Testis (tissue), 3 donors: Measurements from ENCODE around the gene PPIL6. TPM values are rescaled to one million over a fixed set of nuclear protein-coding genes. Genes with fewer than 3 reads are reported as not detected.

Experiments
- DNase-seq: peaks from one replicate; pipeline ENCODE4 v3.0.0-alpha.2; 2019
- H3K27ac ChIP-seq, 2 donors: fragments of 200-600 bp; sonication (generic); one replicate each; pipeline ENCODE4 v1.5.1; 2019
- H3K27me3 ChIP-seq: fragments of 200-600 bp; sonication (generic); one replicate; pipeline ENCODE4 v1.5.1; 2019
- H3K36me3 ChIP-seq: fragments of 200-600 bp; sonication (generic); one replicate; pipeline ENCODE4 v1.5.1; 2017; ENCODE audit warnings: low read depth; ENCODE audit errors: missing control alignments
- H3K4me1 ChIP-seq: fragments of 200-600 bp; sonication (generic); one replicate; pipeline ENCODE4 v1.5.1; 2019
- H3K4me3 ChIP-seq, 2 donors: fragments of 200-600 bp; sonication (generic); one replicate each; pipeline ENCODE4 v1.5.1; 2017 to 2019
- H3K9me3 ChIP-seq: fragments of 200-600 bp; sonication (generic); one replicate; pipeline ENCODE4 v1.5.1; 2017
- CTCF ChIP-seq, 3 experiments: fragments of 450-650 bp in 2 of 3; fragments of 200-600 bp in 1 of 3; sonication (generic) in 1 of 3; IDR thresholded peaks; one replicate each; pipeline ENCODE4 v1.5.1; 2016 to 2019; ENCODE audit warnings: antibody characterized with exemption in 3 of 3, mild to moderate bottlenecking in 2 of 3, moderate library complexity in 1 of 3
- POLR2A ChIP-seq: fragments of 450-650 bp; IDR thresholded peaks from one replicate; pipeline ENCODE4 v1.6.1; 2017; ENCODE audit warnings: antibody characterized with exemption, mild to moderate bottlenecking, moderate library complexity
- WGBS, 2 donors: methylation state at CpG; one replicate each; pipeline ENCODE4 v1.1.5; 2018; 5-methylcytosine and 5-hydroxymethylcytosine counted together
- intact Hi-C: fragments of 100-400 bp; cut with DNase I; formaldehyde crosslinking; loops from one replicate; pipeline ENCODE4 v1.15.1; 2023; ENCODE audit warnings: low total_unique reads
- polyA plus RNA-seq: library from polyadenylated mRNA; stranded (reverse); fragments of 350-450 nt; fragmentation: Illumina TruSeq; extraction: RNeasy Lipid Tissue Mini Kit (QIAGEN cat#74804); gene quantifications from one replicate; pipeline ENCODE4 v1.2.3, GENCODE V29; 2014; ENCODE audit warnings: low read depth, low replicate concordance; ENCODE audit not compliant: insufficient read depth
- total RNA-seq, 2 donors: library from RNA; depleted of rRNA; stranded (reverse); fragments of >200 nt; gene quantifications; one replicate each; pipeline ENCODE4 v1.2.3, GENCODE V29; 2016

PPIL6 gene
- total and polyA plus RNA-seq, 3 donors from 2014 or later: 15.2 to 54.6 (median 26.7) TPM

- DNase-seq: no peak
- Histone ChIP-seq H3K9me3 (no peaks in the 10 kb centered on the region), H3K4me1 (peaks cover 13% of the 10 kb centered on the region), H3K4me3 (no peak overlapping the region), H3K27me3 (no peaks in the 10 kb centered on the region), H3K36me3 (no peaks in the 10 kb centered on the region), H3K27ac (no peak overlapping the region)
- WGBS, 2 donors: 88 to 92% methylated on average over 2 of the region's 2 CpGs
- TF ChIP-seq POLR2A: no peak
- TF ChIP-seq CTCF (IDR thresholded peaks at IDR 0.05): no peak
- intact Hi-C loops: no loop called here
These were observed 46.5 kb downstream of the PPIL6 start for GRCh38 chr6:109393886-109394281.

- H3K36me3 ChIP-seq: no peaks in the 10 kb centered on the region
- H3K4me3 ChIP-seq: no peak overlapping the region
- no peaks in the 10 kb centered on the region for H3K27me3 ChIP-seq
- no peaks in the 10 kb centered on the region for H3K9me3 ChIP-seq
- peaks cover 13% of the 10 kb centered on the region for H3K4me1 ChIP-seq
- intact Hi-C loops: no loop called here
- no peak for DNase-seq
- H3K27ac ChIP-seq: no peak overlapping the region
- whole genome bisulfite sequencing, 2 donors: 86 to 94% methylated on average over 5 of the region's 5 CpGs
- no peak for TF ChIP-seq POLR2A
- TF ChIP-seq CTCF (IDR thresholded peaks at IDR 0.05): no peak
These were observed 47.1 kb downstream of the PPIL6 start for GRCh38 chr6:109393157-109393885.

- TF ChIP-seq CTCF (IDR thresholded peaks at IDR 0.05) (no peak), POLR2A (no peak)
- no peak for DNase-seq
- intact Hi-C loops: loop anchor here (10.0 kb wide), 1 partner anchor 205 kb away; no protein-coding TSS in a partner anchor
- peaks cover 17% of the 10 kb centered on the region for H3K4me1 ChIP-seq
- H3K4me3 ChIP-seq: no peak overlapping the region
- H3K27me3 ChIP-seq: no peaks in the 10 kb centered on the region
- H3K27ac ChIP-seq: no peak overlapping the region
- 66 to 71% methylated on average over 5 to 6 of the region's 6 CpGs for WGBS, 2 donors
- no peaks in the 10 kb centered on the region for H3K9me3 ChIP-seq
- H3K36me3 ChIP-seq: no peaks in the 10 kb centered on the region
These were observed 50.7 kb downstream of the PPIL6 start for GRCh38 chr6:109389650-109390274.

- H3K27ac ChIP-seq: no peak overlapping the region
- TF ChIP-seq CTCF (IDR thresholded peaks at IDR 0.05) (no peak), POLR2A (no peak)
- H3K4me3 ChIP-seq: no peak overlapping the region
- DNase-seq: no peak
- intact Hi-C loops: loop anchor here (10.0 kb wide), 1 partner anchor 203 kb away; no protein-coding TSS in a partner anchor
- no peaks in the 10 kb centered on the region for H3K27me3 ChIP-seq
- H3K9me3 ChIP-seq: no peaks in the 10 kb centered on the region
- no peaks in the 10 kb centered on the region for H3K36me3 ChIP-seq
- H3K4me1 ChIP-seq: peaks cover 29% of the 10 kb centered on the region
- 90 to 100% methylated on average over 1 of the region's 1 CpG for WGBS, 2 donors
These were observed 52.2 kb downstream of the PPIL6 start for GRCh38 chr6:109388265-109388664.
